GM18858 (cell line): Measurements from ENCODE around the gene SMIM10L1.

ENCODE experiments used
- ATAC-seq: cut with Tn5 transposase; IDR thresholded peaks from one replicate; pipeline ENCODE4 v1.9.1; 2021; ENCODE audit not compliant: unreplicated experiment

Gene SMIM10L1

GRCh38 chr12:11183011-11183410 lies 12.0 kb downstream of the SMIM10L1 start:
- ATAC-seq = no peak

GRCh38 chr12:11186837-11187236 lies 15.8 kb downstream of the SMIM10L1 start, which contains the start of gene TAS2R42:
Gene TAS2R42, minus strand, starts transcription at chr12:11186937. Its CDS starts 0 bp downstream, at chr12:11186937.
- ATAC-seq = no peak

DNA sequence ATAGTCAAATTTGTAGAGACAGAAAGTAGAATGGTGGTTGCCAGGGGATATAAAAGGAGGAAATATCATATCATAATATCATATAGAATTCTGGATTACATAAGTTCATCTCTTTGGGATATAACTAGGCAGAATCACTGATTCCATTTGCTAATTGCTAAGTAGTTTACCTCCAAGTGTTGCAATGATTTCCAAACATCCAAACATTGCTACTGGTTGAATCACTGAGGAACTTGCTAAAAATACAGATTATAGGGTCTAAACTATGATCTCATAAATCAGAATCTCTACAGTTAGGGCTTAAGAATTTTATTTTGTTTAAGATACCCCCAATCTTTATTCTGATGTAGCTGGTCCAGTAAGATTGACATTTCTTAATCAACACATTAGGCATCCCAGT lies 31.8 kb downstream of the SMIM10L1 start:
- ATAC-seq = no peak

DNA sequence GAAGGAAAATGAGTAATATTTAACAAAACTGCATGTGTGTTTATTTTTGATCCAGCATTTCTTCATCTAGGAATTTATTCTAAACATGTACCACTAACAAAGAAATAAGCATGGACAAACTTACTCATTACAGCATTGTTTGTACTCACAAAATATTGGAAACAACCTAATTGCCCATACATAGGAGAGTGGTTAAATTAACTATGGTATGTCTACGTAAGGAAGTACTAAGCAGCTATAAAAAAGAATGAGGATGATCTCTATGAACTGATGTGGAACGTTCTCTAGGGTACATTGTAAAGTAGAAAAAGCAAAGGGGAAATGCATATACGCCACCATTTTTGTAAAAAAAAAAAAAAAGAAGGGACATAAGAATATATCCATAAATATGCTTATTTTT lies 33.2 kb downstream of the SMIM10L1 start:
- no peak for ATAC-seq

DNA sequence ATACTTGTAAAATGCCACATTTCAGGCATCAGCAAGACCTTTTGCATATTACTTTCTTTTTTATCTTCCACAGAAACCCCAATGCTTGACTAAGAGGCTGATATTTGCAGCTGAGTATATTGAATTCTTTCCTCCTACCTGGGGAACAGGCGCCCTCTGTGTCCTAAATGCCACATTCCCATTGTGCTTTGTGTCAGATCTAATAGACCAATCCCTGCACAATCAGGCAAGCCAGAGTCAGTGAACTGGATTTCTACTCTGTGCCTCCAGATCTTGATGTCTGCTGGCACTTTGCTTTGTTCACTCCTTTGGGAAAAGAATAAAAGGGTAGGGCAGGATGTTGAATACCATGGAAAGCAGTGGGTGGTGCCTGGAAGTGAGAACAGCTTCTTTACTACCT lies 38.1 kb downstream of the SMIM10L1 start:
- ATAC-seq = no peak
